GM23338 (cell line): ENCODE measurements around the gene NBEAL2. TPM values are rescaled to one million over a fixed set of nuclear protein-coding genes. Genes with fewer than 3 reads are reported as not detected.

Experiments used
- ATAC-seq: fragments of 200-7000 bp; cut with Tn5 transposase; 3 replicates; pipeline ENCODE4 v1.9.1; 2020
- DNase-seq: peaks from one replicate; pipeline ENCODE4 v3.0.0-alpha.2; 2015; ENCODE audit warnings: low spot score
- H2AFZ ChIP-seq: fragments of 200-600 bp; sonication (generic); 2 replicates; pipeline ENCODE4 v1.8.0; 2016; ENCODE audit warnings: antibody characterized with exemption, mild to moderate bottlenecking, moderate library complexity
- H3F3A ChIP-seq: fragments of 200-600 bp; sonication (generic); replicated peaks from 2 replicates; pipeline ENCODE4 v1.8.0; 2017; ENCODE audit warnings: antibody characterized with exemption, mixed run types, low read depth
- H3K27ac ChIP-seq: fragments of 200-600 bp; sonication (generic); 2 replicates; pipeline ENCODE4 v1.6.1; 2016; ENCODE audit warnings: low read depth
- H3K27me3 ChIP-seq: fragments of 200-600 bp; sonication (generic); 2 replicates; pipeline ENCODE4 v1.8.0; 2016; ENCODE audit warnings: mild to moderate bottlenecking, mixed run types, moderate library complexity; ENCODE audit not compliant: insufficient read depth
- H3K36me3 ChIP-seq: fragments of 200-600 bp; sonication (generic); 2 replicates; pipeline ENCODE4 v1.8.0; 2016; ENCODE audit warnings: mild to moderate bottlenecking; ENCODE audit not compliant: insufficient read depth
- H3K4me1 ChIP-seq: fragments of 200-600 bp; sonication (generic); 2 replicates; pipeline ENCODE4 v1.8.0; 2016; ENCODE audit warnings: mild to moderate bottlenecking, moderate library complexity; ENCODE audit not compliant: insufficient read depth
- H3K4me2 ChIP-seq: fragments of 200-600 bp; sonication (generic); 2 replicates; pipeline ENCODE4 v1.7.1; 2017; ENCODE audit warnings: mixed run types
- H3K4me3 ChIP-seq: fragments of 200-600 bp; sonication (generic); 2 replicates; pipeline ENCODE4 v1.6.1; 2016; ENCODE audit warnings: mixed run types
- H3K79me2 ChIP-seq: fragments of 200-600 bp; sonication (generic); replicated peaks from 2 replicates; pipeline ENCODE4 v1.8.0; 2017; ENCODE audit warnings: mild to moderate bottlenecking; ENCODE audit not compliant: insufficient read depth
- H3K9me2 ChIP-seq: fragments of 200-600 bp; sonication (generic); 2 replicates; pipeline ENCODE4 v1.8.0; 2017; ENCODE audit not compliant: insufficient read depth
- H4K20me1 ChIP-seq: fragments of 200-600 bp; sonication (generic); replicated peaks from 2 replicates; pipeline ENCODE4 v1.8.0; 2017; ENCODE audit warnings: mild to moderate bottlenecking; ENCODE audit not compliant: insufficient read depth
- H3K27ac Mint-ChIP-seq: 2 replicates; pipeline ENCODE4 v1.8.0; 2020; ENCODE audit warnings: inconsistent platforms, mild to moderate bottlenecking, moderate library complexity, mixed read lengths
- H3K27me3 Mint-ChIP-seq: 3 replicates; pipeline ENCODE4 v1.8.0; 2022; ENCODE audit warnings: low read depth, mild to moderate bottlenecking, moderate library complexity, mixed read lengths, inconsistent platforms; ENCODE audit not compliant: insufficient read depth, poor library complexity
- H3K36me3 Mint-ChIP-seq: 3 replicates; pipeline ENCODE4 v1.8.0; 2021; ENCODE audit warnings: low read depth, mild to moderate bottlenecking, inconsistent platforms, moderate library complexity, mixed read lengths
- H3K4me1 Mint-ChIP-seq: 3 replicates; pipeline ENCODE4 v1.8.0; 2020; ENCODE audit warnings: mild to moderate bottlenecking, inconsistent platforms, mixed read lengths
- H3K4me3 Mint-ChIP-seq: 3 replicates; pipeline ENCODE4 v1.8.0; 2021; ENCODE audit warnings: moderate library complexity, mild to moderate bottlenecking, inconsistent platforms, mixed read lengths
- H3K9me3 Mint-ChIP-seq: 3 replicates; pipeline ENCODE4 v1.8.0; 2020; ENCODE audit warnings: moderate library complexity, mild to moderate bottlenecking, inconsistent platforms, mixed read lengths
- CREB1 ChIP-seq: fragments of 250-450 bp; sonication (Bioruptor Pico); IDR thresholded peaks from 2 replicates; pipeline ENCODE4 v1.5.0; 2020; ENCODE audit warnings: low read depth, mild to moderate bottlenecking, moderate library complexity
- EZH2 ChIP-seq: fragments of 200-600 bp; sonication (generic); IDR thresholded peaks from one replicate; pipeline ENCODE4 v1.8.0; 2017; ENCODE audit warnings: antibody characterized with exemption, mild to moderate bottlenecking, low read depth; ENCODE audit not compliant: unreplicated experiment
- EZH2phosphoT487 ChIP-seq: fragments of 200-600 bp; sonication (generic); IDR thresholded peaks from one replicate; pipeline ENCODE4 v1.8.1; 2018; ENCODE audit warnings: antibody characterized with exemption; ENCODE audit not compliant: unreplicated experiment
- JUNB ChIP-seq: IDR thresholded peaks from one replicate; pipeline ENCODE4 v1.6.1; 2016; ENCODE audit warnings: antibody characterized with exemption; ENCODE audit not compliant: unreplicated experiment
- NANOG ChIP-seq: IDR thresholded peaks from 2 replicates; pipeline ENCODE4 v1.6.1; 2016; ENCODE audit warnings: antibody characterized with exemption, borderline replicate concordance
- POLR2AphosphoS5 ChIP-seq: IDR thresholded peaks from 2 replicates; pipeline ENCODE4 v1.6.1; 2016; ENCODE audit warnings: antibody characterized with exemption, low read depth
- STAT1 ChIP-seq: IDR thresholded peaks from one replicate; pipeline ENCODE4 v1.6.1; 2016; ENCODE audit warnings: antibody characterized with exemption; ENCODE audit not compliant: unreplicated experiment
- ZNF114 ChIP-seq: fragments of 250-450 bp; sonication (Bioruptor Pico); IDR thresholded peaks from 2 replicates; pipeline ENCODE4 v1.5.0; 2020; ENCODE audit warnings: mild to moderate bottlenecking, moderate library complexity
- ZNF331 ChIP-seq: fragments of 250-450 bp; sonication (Bioruptor Pico); IDR thresholded peaks from 2 replicates; pipeline ENCODE4 v1.5.0; 2020; ENCODE audit warnings: low read depth, mild to moderate bottlenecking, moderate library complexity
- polyA plus RNA-seq: library from polyadenylated mRNA; unstranded; fragments of >200 nt; fragmentation: Nextera tagmentation; extraction: Ambion mirVana; gene quantifications from 2 replicates; pipeline ENCODE4 v1.2.1, GENCODE V29; 2016
- total RNA-seq: library from RNA; depleted of rRNA; stranded (reverse); fragments of >200 nt; shearing (Covaris generic); gene quantifications from 2 replicates; pipeline ENCODE4 v1.2.3, GENCODE V29; 2014
- TF ChIP-seq, protein P1 (sequence below), 2 experiments: fragments of 200-600 bp in 1 of 2; sonication (generic) in 1 of 2; conservative IDR thresholded peaks; 2 replicates each; pipeline versions ENCODE4 v1.5.1 to v1.6.1; 2016 to 2017; ENCODE audit warnings: antibody characterized with exemption in 2 of 2, low read depth in 2 of 2, mild to moderate bottlenecking in 2 of 2, moderate library complexity in 1 of 2
- TF ChIP-seq, protein P2 (sequence below): IDR thresholded peaks from 2 replicates; pipeline ENCODE4 v1.6.1; 2016; ENCODE audit warnings: antibody characterized with exemption
- TF ChIP-seq, protein P3 (sequence below): IDR thresholded peaks from one replicate; pipeline ENCODE4 v1.6.1; 2018; ENCODE audit warnings: antibody characterized with exemption; ENCODE audit not compliant: unreplicated experiment
- TF ChIP-seq, protein P4 (sequence below): fragments of 250-450 bp; sonication (Bioruptor Pico); IDR thresholded peaks from 2 replicates; pipeline ENCODE4 v1.5.0; 2020; ENCODE audit warnings: mild to moderate bottlenecking, moderate library complexity

Gene NBEAL2
- total and polyA plus RNA-seq, 2 experiments from 2014 or later, result 13.5 to 79.9 TPM

DNA sequence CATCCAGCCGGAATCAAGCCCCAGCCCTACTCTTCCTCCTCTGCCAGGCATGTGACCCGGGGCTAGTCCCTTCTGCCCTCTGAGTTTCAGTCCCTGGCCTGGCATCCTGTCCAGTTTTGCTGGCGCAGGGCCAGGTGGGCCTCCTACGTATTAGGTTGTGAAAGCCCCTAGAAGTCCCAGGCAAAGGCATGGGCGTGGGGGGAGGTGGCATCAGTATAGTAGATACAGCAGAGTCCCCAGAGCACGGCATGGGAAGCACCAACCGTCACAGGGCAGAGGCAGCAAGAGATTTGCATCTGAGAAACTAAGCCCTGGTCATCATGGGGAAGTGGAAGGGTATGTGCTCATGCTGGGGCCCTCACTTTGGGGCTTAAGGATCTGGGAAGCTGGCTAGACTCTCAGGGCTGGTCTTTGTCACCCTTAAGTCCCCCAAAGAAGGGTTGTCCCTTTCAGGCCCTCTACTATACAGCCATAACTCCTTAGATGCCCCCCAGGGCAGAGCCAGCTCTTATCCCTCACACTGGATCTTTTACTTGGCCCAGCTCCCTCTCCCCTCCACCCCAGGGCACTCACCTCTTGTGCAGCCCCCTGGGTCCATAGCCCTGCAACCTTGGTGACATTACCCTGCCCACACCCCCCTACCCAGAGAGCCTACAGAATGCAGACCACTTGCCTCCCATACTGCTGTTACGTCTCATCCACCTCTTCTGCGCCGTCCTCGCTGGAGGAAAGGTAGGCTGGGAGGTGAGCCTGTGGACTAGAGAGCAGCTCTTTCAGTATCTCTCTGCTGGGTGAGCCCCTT lies 11.3 kb downstream of the NBEAL2 start:
- Mint-ChIP-seq H3K27me3 (peaks cover 10% of the 10 kb centered on the region), H3K36me3 (peaks cover 6% of the 10 kb centered on the region; the same call in 1 of the 3 replicates), H3K9me3 (no peaks in the 10 kb centered on the region; the same call in 2 of the 3 replicates), H3K4me1 (peaks cover 36% of the 10 kb centered on the region), H3K4me3 (no peak overlapping the region), H3K27ac (no peak overlapping the region)
- Histone ChIP-seq H3K4me1 (peaks cover 12% of the 10 kb centered on the region), H3K27me3 (no peaks in the 10 kb centered on the region), H2AFZ (no peak overlapping the region), H3K27ac (no peak overlapping the region), H3K9me2 (0 out of 2 replicates have a peak, but pooled peaks cover 4% of the 10 kb centered on the region), H3K4me2 (no peak overlapping the region), H3K79me2 (no peaks in the 10 kb centered on the region), H4K20me1 (no peaks in the 10 kb centered on the region), H3K36me3 (no peaks in the 10 kb centered on the region), H3K4me3 (no peak overlapping the region), H3F3A (0 out of 2 replicates have a peak, but pooled peaks cover 4% of the 10 kb centered on the region)
- ATAC-seq (no peak), DNase-seq (no peak)
- TF ChIP-seq EZH2 (no peak), ZNF331 (CRISPR knock-in tag) (no peak), EZH2phosphoT487 (no peak), STAT1 (no peak), NANOG (no peak), CREB1 (no peak), POLR2AphosphoS5 (no peak), JUNB (no peak), ZNF114 (no peak)
- TF ChIP-seq, protein P1, sequence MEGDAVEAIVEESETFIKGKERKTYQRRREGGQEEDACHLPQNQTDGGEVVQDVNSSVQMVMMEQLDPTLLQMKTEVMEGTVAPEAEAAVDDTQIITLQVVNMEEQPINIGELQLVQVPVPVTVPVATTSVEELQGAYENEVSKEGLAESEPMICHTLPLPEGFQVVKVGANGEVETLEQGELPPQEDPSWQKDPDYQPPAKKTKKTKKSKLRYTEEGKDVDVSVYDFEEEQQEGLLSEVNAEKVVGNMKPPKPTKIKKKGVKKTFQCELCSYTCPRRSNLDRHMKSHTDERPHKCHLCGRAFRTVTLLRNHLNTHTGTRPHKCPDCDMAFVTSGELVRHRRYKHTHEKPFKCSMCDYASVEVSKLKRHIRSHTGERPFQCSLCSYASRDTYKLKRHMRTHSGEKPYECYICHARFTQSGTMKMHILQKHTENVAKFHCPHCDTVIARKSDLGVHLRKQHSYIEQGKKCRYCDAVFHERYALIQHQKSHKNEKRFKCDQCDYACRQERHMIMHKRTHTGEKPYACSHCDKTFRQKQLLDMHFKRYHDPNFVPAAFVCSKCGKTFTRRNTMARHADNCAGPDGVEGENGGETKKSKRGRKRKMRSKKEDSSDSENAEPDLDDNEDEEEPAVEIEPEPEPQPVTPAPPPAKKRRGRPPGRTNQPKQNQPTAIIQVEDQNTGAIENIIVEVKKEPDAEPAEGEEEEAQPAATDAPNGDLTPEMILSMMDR (conservative IDR thresholded peaks at IDR 0.05; ENCODE audit: low read depth in 2 of 2), result no peak
- TF ChIP-seq, protein P2, sequence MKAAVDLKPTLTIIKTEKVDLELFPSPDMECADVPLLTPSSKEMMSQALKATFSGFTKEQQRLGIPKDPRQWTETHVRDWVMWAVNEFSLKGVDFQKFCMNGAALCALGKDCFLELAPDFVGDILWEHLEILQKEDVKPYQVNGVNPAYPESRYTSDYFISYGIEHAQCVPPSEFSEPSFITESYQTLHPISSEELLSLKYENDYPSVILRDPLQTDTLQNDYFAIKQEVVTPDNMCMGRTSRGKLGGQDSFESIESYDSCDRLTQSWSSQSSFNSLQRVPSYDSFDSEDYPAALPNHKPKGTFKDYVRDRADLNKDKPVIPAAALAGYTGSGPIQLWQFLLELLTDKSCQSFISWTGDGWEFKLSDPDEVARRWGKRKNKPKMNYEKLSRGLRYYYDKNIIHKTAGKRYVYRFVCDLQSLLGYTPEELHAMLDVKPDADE, result no peak
- TF ChIP-seq, protein P3, sequence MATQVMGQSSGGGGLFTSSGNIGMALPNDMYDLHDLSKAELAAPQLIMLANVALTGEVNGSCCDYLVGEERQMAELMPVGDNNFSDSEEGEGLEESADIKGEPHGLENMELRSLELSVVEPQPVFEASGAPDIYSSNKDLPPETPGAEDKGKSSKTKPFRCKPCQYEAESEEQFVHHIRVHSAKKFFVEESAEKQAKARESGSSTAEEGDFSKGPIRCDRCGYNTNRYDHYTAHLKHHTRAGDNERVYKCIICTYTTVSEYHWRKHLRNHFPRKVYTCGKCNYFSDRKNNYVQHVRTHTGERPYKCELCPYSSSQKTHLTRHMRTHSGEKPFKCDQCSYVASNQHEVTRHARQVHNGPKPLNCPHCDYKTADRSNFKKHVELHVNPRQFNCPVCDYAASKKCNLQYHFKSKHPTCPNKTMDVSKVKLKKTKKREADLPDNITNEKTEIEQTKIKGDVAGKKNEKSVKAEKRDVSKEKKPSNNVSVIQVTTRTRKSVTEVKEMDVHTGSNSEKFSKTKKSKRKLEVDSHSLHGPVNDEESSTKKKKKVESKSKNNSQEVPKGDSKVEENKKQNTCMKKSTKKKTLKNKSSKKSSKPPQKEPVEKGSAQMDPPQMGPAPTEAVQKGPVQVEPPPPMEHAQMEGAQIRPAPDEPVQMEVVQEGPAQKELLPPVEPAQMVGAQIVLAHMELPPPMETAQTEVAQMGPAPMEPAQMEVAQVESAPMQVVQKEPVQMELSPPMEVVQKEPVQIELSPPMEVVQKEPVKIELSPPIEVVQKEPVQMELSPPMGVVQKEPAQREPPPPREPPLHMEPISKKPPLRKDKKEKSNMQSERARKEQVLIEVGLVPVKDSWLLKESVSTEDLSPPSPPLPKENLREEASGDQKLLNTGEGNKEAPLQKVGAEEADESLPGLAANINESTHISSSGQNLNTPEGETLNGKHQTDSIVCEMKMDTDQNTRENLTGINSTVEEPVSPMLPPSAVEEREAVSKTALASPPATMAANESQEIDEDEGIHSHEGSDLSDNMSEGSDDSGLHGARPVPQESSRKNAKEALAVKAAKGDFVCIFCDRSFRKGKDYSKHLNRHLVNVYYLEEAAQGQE, result no peak
- TF ChIP-seq, protein P4, sequence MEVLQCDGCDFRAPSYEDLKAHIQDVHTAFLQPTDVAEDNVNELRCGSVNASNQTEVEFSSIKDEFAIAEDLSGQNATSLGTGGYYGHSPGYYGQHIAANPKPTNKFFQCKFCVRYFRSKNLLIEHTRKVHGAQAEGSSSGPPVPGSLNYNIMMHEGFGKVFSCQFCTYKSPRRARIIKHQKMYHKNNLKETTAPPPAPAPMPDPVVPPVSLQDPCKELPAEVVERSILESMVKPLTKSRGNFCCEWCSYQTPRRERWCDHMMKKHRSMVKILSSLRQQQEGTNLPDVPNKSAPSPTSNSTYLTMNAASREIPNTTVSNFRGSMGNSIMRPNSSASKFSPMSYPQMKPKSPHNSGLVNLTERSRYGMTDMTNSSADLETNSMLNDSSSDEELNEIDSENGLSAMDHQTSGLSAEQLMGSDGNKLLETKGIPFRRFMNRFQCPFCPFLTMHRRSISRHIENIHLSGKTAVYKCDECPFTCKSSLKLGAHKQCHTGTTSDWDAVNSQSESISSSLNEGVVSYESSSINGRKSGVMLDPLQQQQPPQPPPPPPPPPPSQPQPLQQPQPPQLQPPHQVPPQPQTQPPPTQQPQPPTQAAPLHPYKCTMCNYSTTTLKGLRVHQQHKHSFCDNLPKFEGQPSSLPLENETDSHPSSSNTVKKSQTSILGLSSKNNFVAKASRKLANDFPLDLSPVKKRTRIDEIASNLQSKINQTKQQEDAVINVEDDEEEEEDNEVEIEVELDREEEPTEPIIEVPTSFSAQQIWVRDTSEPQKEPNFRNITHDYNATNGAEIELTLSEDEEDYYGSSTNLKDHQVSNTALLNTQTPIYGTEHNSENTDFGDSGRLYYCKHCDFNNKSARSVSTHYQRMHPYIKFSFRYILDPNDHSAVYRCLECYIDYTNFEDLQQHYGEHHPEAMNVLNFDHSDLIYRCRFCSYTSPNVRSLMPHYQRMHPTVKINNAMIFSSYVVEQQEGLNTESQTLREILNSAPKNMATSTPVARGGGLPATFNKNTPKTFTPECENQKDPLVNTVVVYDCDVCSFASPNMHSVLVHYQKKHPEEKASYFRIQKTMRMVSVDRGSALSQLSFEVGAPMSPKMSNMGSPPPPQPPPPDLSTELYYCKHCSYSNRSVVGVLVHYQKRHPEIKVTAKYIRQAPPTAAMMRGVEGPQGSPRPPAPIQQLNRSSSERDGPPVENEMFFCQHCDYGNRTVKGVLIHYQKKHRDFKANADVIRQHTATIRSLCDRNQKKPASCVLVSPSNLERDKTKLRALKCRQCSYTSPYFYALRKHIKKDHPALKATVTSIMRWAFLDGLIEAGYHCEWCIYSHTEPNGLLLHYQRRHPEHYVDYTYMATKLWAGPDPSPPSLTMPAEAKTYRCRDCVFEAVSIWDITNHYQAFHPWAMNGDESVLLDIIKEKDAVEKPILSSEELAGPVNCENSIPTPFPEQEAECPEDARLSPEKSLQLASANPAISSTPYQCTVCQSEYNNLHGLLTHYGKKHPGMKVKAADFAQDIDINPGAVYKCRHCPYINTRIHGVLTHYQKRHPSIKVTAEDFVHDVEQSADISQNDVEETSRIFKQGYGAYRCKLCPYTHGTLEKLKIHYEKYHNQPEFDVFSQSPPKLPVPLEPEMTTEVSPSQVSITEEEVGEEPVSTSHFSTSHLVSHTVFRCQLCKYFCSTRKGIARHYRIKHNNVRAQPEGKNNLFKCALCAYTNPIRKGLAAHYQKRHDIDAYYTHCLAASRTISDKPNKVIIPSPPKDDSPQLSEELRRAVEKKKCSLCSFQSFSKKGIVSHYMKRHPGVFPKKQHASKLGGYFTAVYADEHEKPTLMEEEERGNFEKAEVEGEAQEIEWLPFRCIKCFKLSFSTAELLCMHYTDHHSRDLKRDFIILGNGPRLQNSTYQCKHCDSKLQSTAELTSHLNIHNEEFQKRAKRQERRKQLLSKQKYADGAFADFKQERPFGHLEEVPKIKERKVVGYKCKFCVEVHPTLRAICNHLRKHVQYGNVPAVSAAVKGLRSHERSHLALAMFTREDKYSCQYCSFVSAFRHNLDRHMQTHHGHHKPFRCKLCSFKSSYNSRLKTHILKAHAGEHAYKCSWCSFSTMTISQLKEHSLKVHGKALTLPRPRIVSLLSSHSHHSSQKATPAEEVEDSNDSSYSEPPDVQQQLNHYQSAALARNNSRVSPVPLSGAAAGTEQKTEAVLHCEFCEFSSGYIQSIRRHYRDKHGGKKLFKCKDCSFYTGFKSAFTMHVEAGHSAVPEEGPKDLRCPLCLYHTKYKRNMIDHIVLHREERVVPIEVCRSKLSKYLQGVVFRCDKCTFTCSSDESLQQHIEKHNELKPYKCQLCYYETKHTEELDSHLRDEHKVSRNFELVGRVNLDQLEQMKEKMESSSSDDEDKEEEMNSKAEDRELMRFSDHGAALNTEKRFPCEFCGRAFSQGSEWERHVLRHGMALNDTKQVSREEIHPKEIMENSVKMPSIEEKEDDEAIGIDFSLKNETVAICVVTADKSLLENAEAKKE, result no peak
